GM18505 (cell line): ENCODE data around the gene CAPN5.

Source experiments
- ATAC-seq: cut with Tn5 transposase; IDR thresholded peaks from one replicate; pipeline ENCODE4 v1.9.1; 2021; ENCODE audit not compliant: unreplicated experiment
- POLR2A ChIP-seq: IDR thresholded peaks from 4 replicates; pipeline ENCODE4 v1.6.1; 2011; ENCODE audit warnings: borderline replicate concordance; ENCODE audit not compliant: insufficient read depth, insufficient read length; ENCODE audit errors: extremely low read depth

CAPN5 gene

DNA sequence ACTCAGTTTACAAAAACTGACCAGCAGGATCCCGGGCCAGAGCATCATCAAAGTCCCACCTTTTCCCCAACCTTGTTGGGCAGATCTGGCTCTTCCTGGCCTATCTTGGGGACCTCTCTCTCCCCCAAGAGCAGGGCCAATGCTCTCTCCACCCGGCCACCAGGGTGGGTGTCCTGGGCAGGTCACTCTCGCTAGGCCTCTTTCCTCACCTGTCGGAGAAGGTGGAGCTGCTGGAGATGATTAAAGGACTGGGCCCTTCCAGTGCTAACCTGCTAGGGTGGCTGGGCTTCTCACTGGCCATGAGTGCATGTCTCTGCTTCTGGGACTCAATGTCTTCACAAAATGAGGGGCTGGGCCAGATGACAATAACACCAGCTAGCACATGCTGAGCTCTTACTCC is 2.9 kb upstream of the CAPN5 start:
- no peak for TF ChIP-seq POLR2A
- ATAC-seq, result no peak

GRCh38 chr11:77064648-77065217 is 2.0 kb upstream of the CAPN5 start:
- ATAC-seq, result no peak
- TF ChIP-seq POLR2A, result no peak

DNA sequence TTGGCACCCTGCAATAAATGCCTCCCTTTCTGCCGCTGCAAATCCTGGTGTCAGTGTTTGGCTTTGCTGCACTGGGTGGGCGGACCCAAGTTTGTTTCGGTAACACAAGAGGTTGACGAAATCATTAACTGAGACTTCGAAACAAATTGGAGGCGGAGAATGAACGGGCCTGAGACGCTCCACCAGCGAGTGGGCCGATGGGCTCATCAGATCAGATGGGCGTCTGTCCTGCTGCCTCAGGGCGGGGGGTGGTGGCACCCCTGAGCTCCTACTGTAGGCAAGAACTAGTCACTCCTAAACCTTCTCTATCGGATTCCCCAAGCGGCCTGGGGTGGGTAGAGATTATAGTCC is 918 bp upstream of the CAPN5 start:
- no peak for ATAC-seq
- no peak for TF ChIP-seq POLR2A

DNA sequence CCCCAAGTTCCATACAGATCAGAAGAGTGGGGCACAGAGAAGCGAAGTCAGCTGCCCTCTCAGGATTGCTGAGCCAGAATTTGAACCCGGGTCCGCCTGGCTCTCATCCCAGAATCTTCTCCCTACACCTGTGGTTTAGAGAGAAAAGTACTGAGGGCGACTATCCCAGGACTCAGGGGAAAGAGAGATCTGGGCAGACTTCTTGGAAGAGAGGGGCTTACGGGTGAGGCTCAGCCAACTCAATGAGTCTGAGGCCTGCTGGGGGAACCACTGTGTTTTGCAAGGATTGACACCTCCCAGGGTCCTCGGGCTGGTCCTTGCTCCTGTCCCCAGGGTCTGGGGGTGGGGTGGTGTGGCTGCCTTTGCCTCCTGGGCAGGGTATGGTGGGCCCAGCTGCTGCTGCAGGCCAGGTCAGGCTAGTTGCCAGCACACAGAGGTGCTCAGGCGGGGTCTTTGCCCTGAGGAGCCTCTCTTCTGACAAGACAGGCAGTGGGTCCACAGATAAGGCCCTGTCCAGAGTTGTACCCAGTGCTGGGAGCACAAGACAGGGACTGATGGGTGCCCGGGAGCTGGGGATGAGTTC is 1.2 kb downstream of the CAPN5 start:
- TF ChIP-seq POLR2A, result no peak

DNA sequence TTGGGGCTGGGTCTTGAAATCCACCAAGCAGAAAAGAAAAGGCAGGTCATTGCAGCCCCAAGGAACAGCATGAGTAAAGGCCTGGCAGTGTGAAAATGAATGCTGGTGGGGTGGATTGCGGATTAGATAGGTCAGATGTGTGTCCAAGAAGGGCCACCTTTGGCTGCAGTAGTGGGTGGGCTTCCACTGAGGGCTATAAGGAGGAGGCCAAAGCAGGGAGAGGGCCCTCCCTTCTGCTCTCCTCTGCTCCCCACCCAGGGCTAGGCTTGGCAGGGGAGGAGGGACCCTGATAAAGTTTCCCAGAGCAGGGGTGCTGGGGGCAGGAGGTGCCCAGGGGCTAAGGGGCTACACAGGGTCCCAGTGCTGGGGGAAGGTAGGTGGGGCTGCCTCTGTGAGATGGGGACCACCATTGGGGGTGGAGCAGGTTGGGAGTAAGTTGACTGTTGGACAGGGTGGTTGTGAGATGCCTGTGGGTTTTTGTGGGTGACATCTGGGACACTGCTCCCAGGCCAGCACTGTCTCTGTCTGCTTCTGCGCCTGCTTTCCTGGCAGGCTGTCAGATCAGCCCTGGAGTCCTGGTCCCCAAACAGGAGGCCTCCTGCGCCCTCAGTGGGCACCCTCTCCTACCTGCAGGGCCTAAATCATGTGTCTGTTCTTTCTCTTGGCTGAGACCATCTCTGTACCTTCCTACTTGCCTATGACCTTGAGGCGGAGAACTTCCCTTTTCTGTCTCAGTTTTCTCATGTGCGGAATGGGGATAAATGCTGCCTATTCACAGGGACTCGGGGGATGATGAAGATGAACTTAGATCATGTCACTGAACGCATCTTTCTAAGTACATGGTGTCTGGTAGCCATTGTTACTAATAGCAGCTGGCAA is 1.9 kb downstream of the CAPN5 start:
- TF ChIP-seq POLR2A, result no peak
- ATAC-seq, result no peak

More for the DNA sequence above, 1.2 kb downstream of the CAPN5 start:
- no peak for ATAC-seq

- TF ChIP-seq POLR2A, result no peak
- ATAC-seq, result no peak
Observed at GRCh38 chr11:77069336-77069968, 2.7 kb downstream of the CAPN5 start.

- ATAC-seq, result no peak
Observed at GRCh38 chr11:77069969-77070582, 3.3 kb downstream of the CAPN5 start.

DNA sequence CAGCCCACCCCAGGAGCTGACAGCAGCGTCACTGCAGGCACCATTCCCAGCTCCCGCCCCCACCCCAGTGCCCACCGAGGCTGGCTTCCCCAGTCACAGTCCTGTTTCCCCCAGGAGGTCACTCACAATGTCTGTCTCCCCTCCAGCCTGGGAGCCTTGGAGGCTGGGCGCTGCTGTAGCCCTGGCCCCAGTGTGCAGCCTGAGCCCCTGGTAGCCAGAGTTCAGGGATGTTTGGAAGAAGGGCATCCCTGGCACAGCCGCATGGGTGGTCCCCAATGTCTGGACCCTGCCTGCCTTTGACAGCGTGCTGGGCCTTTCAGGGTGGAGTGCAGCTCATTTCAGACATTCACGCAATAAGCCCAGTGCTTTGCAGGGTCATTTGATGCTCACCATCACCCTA is 4.3 kb downstream of the CAPN5 start:
- no peak for ATAC-seq
- no peak for TF ChIP-seq POLR2A

More at GRCh38 chr11:77069969-77070582, 3.3 kb downstream of the CAPN5 start:
- no peak for TF ChIP-seq POLR2A

DNA sequence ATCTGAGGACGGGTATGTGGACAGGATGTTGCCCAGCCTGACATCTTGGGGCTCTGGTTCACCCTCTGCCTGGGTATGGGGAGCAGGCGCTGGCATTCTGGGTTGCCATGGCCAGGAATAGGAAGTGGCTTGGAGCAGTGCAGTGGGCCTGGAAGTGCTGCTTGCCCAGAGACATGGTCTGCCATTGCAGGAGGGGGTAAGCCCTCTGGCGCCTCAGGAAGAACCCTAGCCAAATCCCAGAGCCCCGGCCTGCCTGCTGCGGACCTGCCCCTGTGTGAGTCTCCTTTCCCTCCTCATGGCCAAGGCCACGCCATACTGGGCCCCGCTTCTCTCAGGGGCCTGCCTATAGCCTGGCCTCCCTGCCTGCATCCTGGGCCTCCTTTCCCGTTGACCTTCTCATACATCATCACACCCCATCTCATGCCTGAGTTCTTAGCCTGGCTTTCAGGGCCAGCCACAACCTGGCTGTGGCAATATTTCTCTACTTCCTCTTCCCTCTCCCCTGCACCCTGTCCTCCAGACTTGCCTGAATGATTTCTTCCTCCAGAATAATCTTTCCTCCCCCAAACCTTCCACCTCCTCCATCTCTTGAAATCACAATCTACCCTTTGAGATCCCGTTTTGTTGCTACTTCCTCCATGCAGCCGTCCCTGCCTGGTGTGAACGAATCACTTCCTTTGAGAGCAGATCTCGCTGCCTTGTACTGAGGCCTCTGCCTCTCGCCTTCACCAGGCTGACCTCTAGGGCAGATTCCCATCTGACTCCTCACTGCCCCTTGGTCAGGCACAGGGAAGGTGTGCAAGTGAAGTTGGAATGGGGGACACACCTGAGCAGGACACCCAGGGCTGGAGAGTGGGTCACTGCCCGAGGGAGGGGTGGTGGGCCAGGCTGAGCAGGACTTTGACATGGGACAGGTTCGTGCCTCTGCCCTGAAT is 5.2 kb downstream of the CAPN5 start:
- no peak for TF ChIP-seq POLR2A

DNA sequence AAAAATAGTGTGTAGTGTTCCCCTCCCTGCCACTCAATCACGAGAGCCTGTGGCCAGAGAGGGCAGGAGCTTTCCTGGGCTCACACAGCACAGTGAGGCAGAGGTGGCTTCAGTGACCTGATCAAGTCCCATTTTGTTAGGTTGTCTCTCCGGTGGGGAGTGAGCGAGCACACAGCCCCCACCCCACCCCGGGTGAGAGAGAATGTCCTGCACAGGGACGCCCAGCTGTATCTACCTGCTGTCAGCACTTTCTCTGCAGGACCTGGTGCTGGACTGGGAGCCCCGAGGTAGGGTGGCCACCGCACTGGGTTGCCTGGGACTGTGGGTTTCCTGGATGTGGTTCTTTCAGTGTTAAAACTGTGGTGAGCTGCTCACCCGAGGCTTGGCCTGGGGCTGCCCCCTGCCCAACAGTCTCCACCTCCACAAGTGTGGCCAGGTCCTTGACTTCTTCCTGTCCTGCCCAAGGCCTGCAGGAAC is 6.1 kb downstream of the CAPN5 start:
- TF ChIP-seq POLR2A, result no peak
- ATAC-seq, result no peak

More for the DNA sequence above, 5.2 kb downstream of the CAPN5 start:
- ATAC-seq, result no peak

- no peak for ATAC-seq
- TF ChIP-seq POLR2A, result no peak
Observed at GRCh38 chr11:77073328-77074001, 6.7 kb downstream of the CAPN5 start.
